B cell (primary cell): ENCODE data around the gene PPP1R3D. TPM values are rescaled to one million over a fixed set of nuclear protein-coding genes. Genes with fewer than 3 reads are reported as not detected.

Experiments used
- ATAC-seq: fragments of 200-7000 bp; cut with Tn5 transposase; one replicate; pipeline ENCODE4 v1.10.0; 2021; ENCODE audit warnings: low read depth, mild to moderate bottlenecking, moderate number of reproducible peaks, moderate library complexity
- CTCF ChIA-PET: fragments of 350-600 bp; sonication (Branson Sonifier 250); formaldehyde crosslinking; loops from one replicate; lab custom pipeline; 2021; ENCODE audit warnings: antibody characterized with exemption, inconsistent platforms; lab: Charles Lee
- POLR2A ChIA-PET: fragments of 350-600 bp; sonication (Branson Sonifier 250); formaldehyde crosslinking; loops from one replicate; lab custom pipeline; 2021; ENCODE audit warnings: antibody characterized with exemption; lab: Charles Lee
- DNase-seq: peaks from one replicate; pipeline ENCODE4 v3.0.0; 2013
- H2AFZ ChIP-seq: 2 replicates; pipeline ENCODE4 v1.6.1; 2012; ENCODE audit warnings: mild to moderate bottlenecking, low read depth, low read length; ENCODE audit not compliant: insufficient read depth, poor library complexity, severe bottlenecking
- H3K27ac ChIP-seq, 2 donors: 1 replicate in 1 of 2; 2 replicates in 1 of 2; pipeline ENCODE4 v1.5.1; 2012 to 2013; ENCODE audit warnings: low read length in 2 of 2, mild to moderate bottlenecking in 2 of 2, moderate library complexity in 1 of 2
- H3K27me3 ChIP-seq, 4 experiments: fragments of 200-600 bp in 1 of 4; sonication (generic) in 1 of 4; replicated peaks in 1 of 4; 1 replicate in 2 of 4; 2 replicates in 2 of 4; pipeline versions ENCODE4 v1.6.1 to v1.7.0; 2013 to 2016; ENCODE audit warnings: low read length in 3 of 4, mild to moderate bottlenecking in 2 of 4, mixed read lengths in 1 of 4, moderate library complexity in 1 of 4; ENCODE audit not compliant: insufficient read depth in 4 of 4, control insufficient read depth in 3 of 4; ENCODE audit errors: control extremely low read depth in 1 of 4
- H3K36me3 ChIP-seq, 2 experiments: replicated peaks in 1 of 2; 1 replicate in 1 of 2; 2 replicates in 1 of 2; pipeline versions ENCODE4 v1.6.1 to v1.7.1; 2013; ENCODE audit warnings: low read length in 1 of 2; ENCODE audit not compliant: insufficient read depth in 2 of 2, control insufficient read depth in 1 of 2; ENCODE audit errors: control extremely low read depth in 1 of 2, extremely low read depth in 1 of 2
- H3K4me1 ChIP-seq, 2 donors: fragments of 200-600 bp in 1 of 2; sonication (generic) in 1 of 2; 1 replicate in 1 of 2; 2 replicates in 1 of 2; pipeline versions ENCODE4 v1.5.1 to v1.6.1; 2013 to 2017; ENCODE audit warnings: low read length in 2 of 2; ENCODE audit not compliant: control insufficient read depth in 2 of 2, insufficient read depth in 2 of 2
- H3K4me2 ChIP-seq: replicated peaks from 2 replicates; pipeline ENCODE3; 2012; ENCODE audit warnings: mild to moderate bottlenecking, low read depth, low read length; ENCODE audit not compliant: poor library complexity, severe bottlenecking
- H3K4me3 ChIP-seq, 5 experiments: fragments of 200-600 bp in 1 of 5; sonication (generic) in 1 of 5; 1 replicate in 3 of 5; 2 replicates in 2 of 5; pipeline versions ENCODE4 v1.5.1 to v1.7.0; 2011 to 2016; ENCODE audit warnings: low read length in 4 of 5, mild to moderate bottlenecking in 4 of 5, low read depth in 2 of 5, control low read depth in 1 of 5, moderate library complexity in 1 of 5; ENCODE audit not compliant: insufficient read depth in 1 of 5; ENCODE audit errors: control extremely low read depth in 1 of 5, extremely low read depth in 1 of 5
- H3K79me2 ChIP-seq: fragments of 200-600 bp; sonication (generic); one replicate; pipeline ENCODE4 v1.6.0; 2016; ENCODE audit warnings: low read length; ENCODE audit not compliant: control insufficient read depth, insufficient read depth
- H3K9ac ChIP-seq: fragments of 200-600 bp; sonication (generic); 2 replicates; pipeline ENCODE4 v1.6.1; 2017; ENCODE audit warnings: mild to moderate bottlenecking, low read length, moderate library complexity
- H3K9me3 ChIP-seq, 3 donors: one replicate each; pipeline versions ENCODE4 v1.6.1 to v1.7.1; 2013; ENCODE audit warnings: low read length in 2 of 3; ENCODE audit not compliant: control insufficient read depth in 2 of 3, insufficient read depth in 1 of 3; ENCODE audit errors: control extremely low read depth in 1 of 3
- H4K20me1 ChIP-seq: 2 replicates; pipeline ENCODE4 v1.6.0; 2012; ENCODE audit warnings: mild to moderate bottlenecking, low read length; ENCODE audit not compliant: insufficient read depth, control insufficient read depth, poor library complexity, severe bottlenecking
- H3K27ac Mint-ChIP-seq: one replicate; pipeline ENCODE4 v1.8.0; 2021; ENCODE audit warnings: mixed read lengths
- H3K27me3 Mint-ChIP-seq: one replicate; pipeline ENCODE4 v1.8.0; 2021; ENCODE audit warnings: mixed read lengths
- H3K4me1 Mint-ChIP-seq: one replicate; pipeline ENCODE4 v1.8.0; 2021; ENCODE audit warnings: mixed read lengths
- H3K4me3 Mint-ChIP-seq: one replicate; pipeline ENCODE4 v1.8.0; 2021; ENCODE audit warnings: mixed read lengths
- H3K9me3 Mint-ChIP-seq: one replicate; pipeline ENCODE4 v1.8.0; 2022; ENCODE audit warnings: mixed read lengths; ENCODE audit not compliant: insufficient read depth
- CTCF ChIP-seq: fragments of 200-600 bp; IDR thresholded peaks from one replicate; pipeline ENCODE4 v1.8.0; 2022; ENCODE audit warnings: antibody characterized with exemption, mild to moderate bottlenecking
- EZH2 ChIP-seq: IDR thresholded peaks from 2 replicates; pipeline ENCODE4 v1.6.1; 2012; ENCODE audit warnings: borderline replicate concordance, low read depth, mild to moderate bottlenecking, moderate library complexity, low read length; ENCODE audit not compliant: insufficient read depth, poor library complexity, severe bottlenecking
- WGBS: methylation state at CpG from one replicate; pipeline ENCODE4 v1.1.5; 2013; ENCODE audit warnings: missing lambda C conversion rate; ENCODE audit not compliant: insufficient coverage; 5-methylcytosine and 5-hydroxymethylcytosine counted together
- intact Hi-C: fragments of 100-400 bp; cut with micrococcal nuclease; formaldehyde crosslinking; loops from one replicate; pipeline ENCODE4 v1.10.0; 2022
- polyA plus RNA-seq: library from polyadenylated mRNA; depleted of rRNA; stranded (reverse); fragments of >200 nt; gene quantifications from 2 replicates; pipeline ENCODE4 v1.2.3, GENCODE V29; 2012
- total RNA-seq, 2 donors: library from RNA; stranded (reverse); fragments of 120-200 nt in 1 of 2; gene quantifications; 1 replicate in 1 of 2; 2 replicates in 1 of 2; pipeline versions ENCODE4 v1.2.3 to v1.2.4, GENCODE V29; 2013 to 2022

PPP1R3D gene
- total and polyA plus RNA-seq, 2 donors (not counting 1 experiment from before 2014, with no cell fraction given) = 1.2 to 13.6 TPM

- ATAC-seq = no peak
- H3K9me3 Mint-ChIP-seq = no peaks in the 10 kb centered on the region
Measured at GRCh38 chr20:59936409-59936808, 3.7 kb downstream of the PPP1R3D start.

More at GRCh38 chr20:59936409-59936808, 3.7 kb downstream of the PPP1R3D start:
- H3K4me3 Mint-ChIP-seq = no peak overlapping the region
- TF ChIP-seq EZH2 (no peak), CTCF (no peak)
- WGBS = no CpG with 5 or more reads among the region's 4 CpGs
- ChIA-PET CTCF (interaction anchor here (1.6 to 2.8 kb wide), 3 partner anchors 8 to 25 kb away, joined by 4 to 29 read pairs (median 11); no protein-coding TSS in a partner anchor), POLR2A (no interaction called here)
- Histone ChIP-seq H3K4me1 (peaks cover 23 to 24% of the 10 kb centered on the region in 2 donors), H3K79me2 (peaks cover 13% of the 10 kb centered on the region), H4K20me1 (no peaks in the 10 kb centered on the region), H3K9me3 (peaks cover 0 to 15% (median 0%) of the 10 kb centered on the region in 3 donors), H3K27me3 (no peaks in the 10 kb centered on the region), H3K4me3 (no peak overlapping the region), H3K4me2 (no peak overlapping the region), H3K27ac (no peak overlapping the region), H3K9ac (no peak overlapping the region), H3K36me3 (no peaks in the 10 kb centered on the region), H2AFZ (no peak overlapping the region)
- peaks cover 40% of the 10 kb centered on the region for H3K4me1 Mint-ChIP-seq
- H3K27me3 Mint-ChIP-seq = no peaks in the 10 kb centered on the region
- intact Hi-C loops = no loop called here
- H3K27ac Mint-ChIP-seq = no peak overlapping the region
- no peak for DNase-seq
